Measurements from ENCODE around the gene UCP3. TPM values are rescaled to one million over a fixed set of nuclear protein-coding genes. Genes with fewer than 3 reads are reported as not detected.

UCP3 gene
- total RNA-seq, 1 donor from 2014 or later = 2.7 TPM

DNA sequence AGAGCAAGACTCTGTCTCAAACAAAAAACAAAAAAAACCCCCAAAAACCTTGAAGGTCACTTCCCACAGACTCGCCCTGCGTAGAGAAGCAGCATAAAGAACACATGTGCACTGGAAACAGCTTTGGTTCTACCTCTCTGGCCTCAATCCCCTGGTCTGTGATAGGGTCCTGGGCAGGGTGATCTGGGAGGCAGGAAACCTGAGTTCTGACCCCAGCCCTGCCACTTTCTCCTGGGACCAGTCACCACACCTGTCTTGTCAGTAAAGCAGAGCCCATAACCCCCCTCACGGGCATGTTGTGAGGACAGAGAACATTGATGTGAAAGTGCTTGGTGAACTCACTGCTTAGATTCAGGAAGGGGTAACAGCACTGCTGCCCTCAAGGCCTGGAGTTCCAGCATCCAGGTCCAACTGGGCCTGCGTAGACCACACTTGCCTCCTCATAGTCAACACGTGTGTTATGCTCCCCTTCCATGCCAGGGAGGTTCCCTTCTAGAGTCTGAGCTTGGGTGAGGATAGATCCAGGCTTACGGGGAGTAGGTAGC is 37.6 kb downstream of the UCP3 start:
- H3K27ac ChIP-seq (replicated peaks) = no peak overlapping the region
- intact Hi-C loops (cut with micrococcal nuclease) = no loop called here
- H3K27me3 ChIP-seq (ENCODE audit: low read depth) = no peaks in the 10 kb centered on the region

DNA sequence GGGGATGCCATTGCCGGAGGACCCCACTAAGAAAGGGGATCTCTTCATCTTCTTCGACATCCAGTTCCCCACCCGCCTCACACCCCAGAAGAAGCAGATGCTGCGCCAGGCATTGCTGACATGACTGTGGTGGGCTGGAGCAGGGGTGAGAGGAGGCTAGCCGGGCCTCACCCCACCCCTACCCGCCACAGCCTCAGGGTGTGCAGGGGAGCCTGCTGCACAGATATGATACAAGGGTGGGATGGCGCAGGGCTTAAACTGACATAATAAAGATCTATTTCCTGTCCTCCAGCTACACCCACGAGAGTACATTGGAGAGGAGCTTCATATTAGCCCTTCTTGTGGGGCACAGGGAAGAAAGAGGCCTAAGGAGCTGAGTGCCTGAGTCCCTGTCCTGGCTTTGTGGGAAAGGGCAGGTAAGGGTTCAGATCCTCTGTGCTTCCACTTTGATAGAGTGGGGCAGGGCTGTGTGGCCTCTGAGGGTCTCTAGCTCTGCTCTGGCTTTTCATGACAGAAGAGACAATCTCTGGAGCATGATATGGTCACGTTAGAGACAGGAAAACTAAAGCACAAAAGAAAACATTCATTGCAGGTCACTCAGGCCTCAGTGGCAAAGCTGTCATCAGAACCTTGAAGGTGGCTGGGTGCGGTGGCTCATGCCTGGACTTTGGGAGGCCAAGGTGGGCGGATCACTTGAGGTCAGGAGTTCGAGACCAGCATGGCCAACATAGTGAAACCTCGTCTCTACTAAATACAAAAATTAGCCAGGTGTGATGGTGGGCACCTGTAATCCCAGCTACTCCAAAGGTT is 38.7 kb downstream of the UCP3 start:
- no peak for TF ChIP-seq CTCF (IDR thresholded peaks at IDR 0.05; ENCODE audit: borderline replicate concordance)
- Histone ChIP-seq H3K36me3 (peaks cover 2% of the 10 kb centered on the region), H3K9me3 (replicated peaks) (no peaks in the 10 kb centered on the region), H3K4me3 (no peak overlapping the region), H3K27me3 (ENCODE audit: low read depth) (no peaks in the 10 kb centered on the region), H3K4me1 (peaks cover 17% of the 10 kb centered on the region), H3K27ac (replicated peaks) (no peak overlapping the region)
- intact Hi-C loops (cut with micrococcal nuclease) = loop anchor here (10.0 kb wide), 1 partner anchor 105 kb away; no protein-coding TSS in a partner anchor
- DNase-seq = no peak

More for the DNA sequence above, 37.6 kb downstream of the UCP3 start:
- H3K36me3 ChIP-seq = peaks cover 11% of the 10 kb centered on the region
- no peaks in the 10 kb centered on the region for H3K9me3 ChIP-seq (replicated peaks)
- DNase-seq = no peak
- no peak overlapping the region for H3K4me3 ChIP-seq
- TF ChIP-seq CTCF (IDR thresholded peaks at IDR 0.05; ENCODE audit: borderline replicate concordance) = no peak
- H3K4me1 ChIP-seq = peaks cover 17% of the 10 kb centered on the region

DNA sequence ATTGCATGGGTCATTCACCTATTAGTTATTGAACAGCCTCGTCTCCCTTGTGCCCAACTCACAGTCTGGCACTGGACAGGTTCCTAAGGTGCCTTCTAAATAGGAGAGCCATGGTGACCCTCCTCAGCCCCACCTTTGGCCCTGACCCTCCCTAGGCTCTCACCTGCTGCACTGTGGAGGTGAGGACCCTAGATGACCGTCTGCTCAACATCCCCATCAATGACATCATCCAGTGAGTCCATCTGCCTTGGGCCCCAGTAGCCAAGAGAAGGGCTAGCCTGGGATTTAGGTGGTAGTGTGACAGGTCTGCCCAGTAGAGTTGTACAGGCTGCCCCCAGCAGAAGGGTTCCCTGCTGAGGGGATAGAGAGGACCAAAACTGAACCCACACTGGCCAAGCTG is 39.8 kb downstream of the UCP3 start:
- Histone ChIP-seq H3K27ac (replicated peaks) (no peak overlapping the region), H3K9me3 (replicated peaks) (no peaks in the 10 kb centered on the region), H3K36me3 (no peaks in the 10 kb centered on the region), H3K27me3 (ENCODE audit: low read depth) (no peaks in the 10 kb centered on the region), H3K4me3 (no peak overlapping the region), H3K4me1 (peaks cover 16% of the 10 kb centered on the region)
- intact Hi-C loops (cut with micrococcal nuclease) = loop anchor here (10.0 kb wide), 1 partner anchor 106 kb away; no protein-coding TSS in a partner anchor
- DNase-seq = no peak
- no peak for TF ChIP-seq CTCF (IDR thresholded peaks at IDR 0.05; ENCODE audit: borderline replicate concordance)

DNA sequence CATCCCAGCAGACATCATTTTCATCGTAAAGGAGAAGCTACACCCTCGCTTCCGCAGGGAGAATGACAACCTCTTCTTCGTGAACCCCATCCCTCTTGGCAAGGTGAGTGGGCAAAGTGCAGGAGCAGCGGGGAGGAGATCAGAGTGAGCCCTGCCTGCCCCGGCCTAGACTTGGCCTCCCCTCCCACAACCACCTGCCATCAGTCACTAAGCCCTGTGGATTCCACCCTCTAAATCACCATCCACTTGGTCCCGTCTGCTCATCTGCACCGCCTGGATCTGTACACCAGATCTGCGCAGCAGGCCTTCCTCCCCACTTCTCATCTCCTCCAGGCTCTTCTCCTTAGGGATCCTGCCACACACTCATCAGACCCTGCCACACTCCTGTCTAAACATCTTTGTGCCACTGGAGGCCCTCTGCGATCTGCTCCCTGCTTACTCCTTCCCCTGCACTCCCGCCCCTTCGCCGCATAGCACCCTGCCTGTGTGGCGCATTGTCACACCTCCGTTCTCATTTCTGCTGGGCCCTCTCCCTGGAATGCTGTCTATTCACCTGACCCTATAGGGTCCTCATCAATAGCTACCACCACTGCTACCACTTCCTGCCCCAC is 40.4 kb downstream of the UCP3 start:
- Histone ChIP-seq H3K36me3 (no peaks in the 10 kb centered on the region), H3K27ac (replicated peaks) (no peak overlapping the region), H3K27me3 (ENCODE audit: low read depth) (no peaks in the 10 kb centered on the region), H3K9me3 (replicated peaks) (no peaks in the 10 kb centered on the region), H3K4me3 (no peak overlapping the region), H3K4me1 (peaks cover 14% of the 10 kb centered on the region)
- TF ChIP-seq CTCF (IDR thresholded peaks at IDR 0.05; ENCODE audit: borderline replicate concordance) = no peak
- no peak for DNase-seq
- intact Hi-C loops (cut with micrococcal nuclease) = loop anchor here (10.0 kb wide), 1 partner anchor 106 kb away; no protein-coding TSS in a partner anchor

DNA sequence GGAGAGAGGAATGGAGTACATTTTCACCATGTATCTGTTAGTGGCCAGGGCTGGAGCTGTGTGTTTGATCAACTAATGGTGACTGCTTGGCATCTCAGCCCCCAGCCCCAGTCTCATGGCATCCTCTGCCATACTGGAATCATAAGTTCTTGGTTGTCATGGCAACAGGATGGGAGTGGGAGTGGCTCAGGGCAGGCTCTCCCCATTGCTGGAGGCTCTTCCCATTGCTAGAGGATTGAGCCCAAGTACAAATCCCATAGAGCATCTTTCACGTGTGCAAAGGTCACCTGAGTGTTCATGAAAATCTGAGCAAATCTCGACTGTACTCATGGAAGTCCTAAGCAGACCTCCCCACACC is 43.1 kb downstream of the UCP3 start:
- H3K36me3 ChIP-seq = no peaks in the 10 kb centered on the region
- H3K4me3 ChIP-seq = no peak overlapping the region
- intact Hi-C loops (cut with micrococcal nuclease) = loop anchor here (10.0 kb wide), 1 partner anchor 109 kb away; no protein-coding TSS in a partner anchor
- DNase-seq = no peak
- H3K4me1 ChIP-seq = peaks cover 6% of the 10 kb centered on the region
- H3K27me3 ChIP-seq (ENCODE audit: low read depth) = no peaks in the 10 kb centered on the region
- no peak overlapping the region for H3K27ac ChIP-seq (replicated peaks)
- H3K9me3 ChIP-seq (replicated peaks) = no peaks in the 10 kb centered on the region
- TF ChIP-seq CTCF (IDR thresholded peaks at IDR 0.05; ENCODE audit: borderline replicate concordance) = no peak
